AG04449 (cell line): ENCODE data around the gene PKP4.

Experiments used
- CTCF ChIA-PET: fragments of 350-600 bp; formaldehyde crosslinking; extraction: SDS; loops from one replicate; lab custom pipeline; 2021; ENCODE audit warnings: antibody characterized with exemption; lab: Yijun Ruan, JAX
- POLR2A ChIA-PET: fragments of 400-600, 350-600 bp; formaldehyde crosslinking; extraction: SDS; loops from one replicate; lab custom pipeline; 2020; ENCODE audit warnings: antibody characterized with exemption, inconsistent platforms; lab: Yijun Ruan, JAX
- DNase-seq: peaks from one replicate; pipeline ENCODE4 v3.0.0-alpha.2; 2010; ENCODE audit warnings: low read depth, low spot score
- H3K4me3 ChIP-seq: 2 replicates; pipeline ENCODE4 v1.5.1; 2011; ENCODE audit warnings: low read depth, mild to moderate bottlenecking, control low read depth, low read length
- TF ChIP-seq, protein P1 (sequence below): IDR thresholded peaks from one replicate; pipeline ENCODE4 v1.5.1; 2011; ENCODE audit warnings: mild to moderate bottlenecking, moderate library complexity, low read length, control low read depth, inconsistent platforms; ENCODE audit not compliant: insufficient read depth; ENCODE audit errors: missing control alignments

Gene PKP4

DNA sequence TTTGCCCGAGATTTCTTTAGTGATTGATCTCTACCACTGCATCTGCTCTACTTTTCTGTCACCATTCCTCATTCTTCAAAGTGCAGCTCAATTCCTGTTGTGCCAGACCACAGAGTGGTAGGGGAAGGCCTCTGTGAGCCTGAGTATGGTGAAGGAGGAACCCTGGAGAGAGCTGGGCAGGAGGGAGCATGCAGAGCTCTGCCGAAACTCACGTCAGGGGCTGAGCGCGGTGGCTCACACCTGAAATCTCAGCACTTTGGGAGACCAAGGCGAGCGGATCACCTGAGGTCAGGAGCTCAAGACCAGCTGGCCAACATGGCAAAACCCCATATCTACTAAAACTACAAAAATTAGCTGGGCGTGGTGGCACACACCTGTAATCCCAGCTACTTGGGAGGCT, 54.1 kb downstream of the PKP4 start:
- no peak for DNase-seq
- ChIA-PET POLR2A (no interaction called here), CTCF (no interaction called here)
- no peak overlapping the region for H3K4me3 ChIP-seq
- TF ChIP-seq, protein P1, sequence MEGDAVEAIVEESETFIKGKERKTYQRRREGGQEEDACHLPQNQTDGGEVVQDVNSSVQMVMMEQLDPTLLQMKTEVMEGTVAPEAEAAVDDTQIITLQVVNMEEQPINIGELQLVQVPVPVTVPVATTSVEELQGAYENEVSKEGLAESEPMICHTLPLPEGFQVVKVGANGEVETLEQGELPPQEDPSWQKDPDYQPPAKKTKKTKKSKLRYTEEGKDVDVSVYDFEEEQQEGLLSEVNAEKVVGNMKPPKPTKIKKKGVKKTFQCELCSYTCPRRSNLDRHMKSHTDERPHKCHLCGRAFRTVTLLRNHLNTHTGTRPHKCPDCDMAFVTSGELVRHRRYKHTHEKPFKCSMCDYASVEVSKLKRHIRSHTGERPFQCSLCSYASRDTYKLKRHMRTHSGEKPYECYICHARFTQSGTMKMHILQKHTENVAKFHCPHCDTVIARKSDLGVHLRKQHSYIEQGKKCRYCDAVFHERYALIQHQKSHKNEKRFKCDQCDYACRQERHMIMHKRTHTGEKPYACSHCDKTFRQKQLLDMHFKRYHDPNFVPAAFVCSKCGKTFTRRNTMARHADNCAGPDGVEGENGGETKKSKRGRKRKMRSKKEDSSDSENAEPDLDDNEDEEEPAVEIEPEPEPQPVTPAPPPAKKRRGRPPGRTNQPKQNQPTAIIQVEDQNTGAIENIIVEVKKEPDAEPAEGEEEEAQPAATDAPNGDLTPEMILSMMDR, result no peak

- ChIA-PET CTCF (interaction anchor here (1.1 kb wide), 1 partner anchor 234 kb away, joined by 3 read pairs; no protein-coding TSS in a partner anchor), POLR2A (no interaction called here)
- DNase-seq, result no peak
- H3K4me3 ChIP-seq, result no peak overlapping the region
- TF ChIP-seq, protein P1, result no peak
Measured at GRCh38 chr2:158511706-158512105, 55.0 kb downstream of the PKP4 start.

DNA sequence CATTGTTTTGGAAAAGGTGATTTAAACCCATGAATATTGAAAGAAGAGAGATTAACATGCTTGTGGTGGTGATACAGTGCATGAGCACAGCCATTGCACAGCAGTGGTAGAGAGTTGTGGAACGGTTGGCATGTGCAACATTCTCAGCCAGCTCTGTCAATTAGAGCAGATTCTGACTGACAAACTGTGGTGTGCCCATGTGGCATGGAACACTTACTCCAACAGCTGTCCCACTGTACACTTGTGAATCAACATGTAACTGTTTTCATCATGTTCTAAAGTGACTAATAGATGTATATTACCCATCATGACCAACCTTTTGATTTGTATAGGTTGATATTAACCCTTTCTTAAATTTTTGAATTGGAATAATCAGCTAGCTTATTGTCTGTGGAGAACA, 55.6 kb downstream of the PKP4 start:
- H3K4me3 ChIP-seq, result no peak overlapping the region
- ChIA-PET POLR2A (no interaction called here), CTCF (interaction anchor here (1.1 kb wide), 1 partner anchor 233 kb away, joined by 3 read pairs; no protein-coding TSS in a partner anchor)
- no peak for DNase-seq
- TF ChIP-seq, protein P1, result no peak

- TF ChIP-seq, protein P1, result no peak
- ChIA-PET POLR2A (no interaction called here), CTCF (no interaction called here)
- no peak for DNase-seq
- H3K4me3 ChIP-seq, result no peak overlapping the region
Measured at GRCh38 chr2:158513841-158514240, 57.1 kb downstream of the PKP4 start.

DNA sequence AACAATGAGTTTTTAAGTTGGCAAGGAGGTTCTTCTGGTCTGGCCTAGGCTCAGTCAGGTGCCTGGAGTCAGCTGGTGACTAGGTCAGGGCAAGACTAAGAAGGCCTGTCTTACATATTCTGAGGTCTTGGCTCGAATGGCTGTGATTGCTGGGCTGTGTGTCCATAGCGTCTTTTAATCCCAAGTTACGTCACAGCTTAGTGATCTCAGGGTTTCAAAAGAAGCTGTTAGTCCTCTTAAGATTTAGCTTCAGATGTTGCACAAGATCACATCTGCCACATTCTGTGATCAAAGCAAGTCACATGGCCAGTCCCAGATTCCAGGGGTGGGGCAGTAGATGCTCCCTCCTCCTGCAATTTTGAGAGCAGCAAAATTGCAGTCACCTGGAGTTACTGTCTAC, 61.3 kb downstream of the PKP4 start:
- ChIA-PET POLR2A (interaction anchor here (0.7 kb wide), 1 partner anchor 11 kb away, joined by 5 read pairs; no protein-coding TSS in a partner anchor), CTCF (interaction anchor here (0.8 kb wide), 1 partner anchor 28 kb away, joined by 3 read pairs; no protein-coding TSS in a partner anchor)
- H3K4me3 ChIP-seq, result no peak overlapping the region
- DNase-seq, result no peak
- TF ChIP-seq, protein P1, result no peak

- ChIA-PET CTCF (no interaction called here), POLR2A (no interaction called here)
- no peak overlapping the region for H3K4me3 ChIP-seq
- DNase-seq, result no peak
- TF ChIP-seq, protein P1, result no peak
Measured at GRCh38 chr2:158519481-158519880, 62.7 kb downstream of the PKP4 start.
